ENCODE results near the gene PHF21A.

The PHF21A gene

DNA sequence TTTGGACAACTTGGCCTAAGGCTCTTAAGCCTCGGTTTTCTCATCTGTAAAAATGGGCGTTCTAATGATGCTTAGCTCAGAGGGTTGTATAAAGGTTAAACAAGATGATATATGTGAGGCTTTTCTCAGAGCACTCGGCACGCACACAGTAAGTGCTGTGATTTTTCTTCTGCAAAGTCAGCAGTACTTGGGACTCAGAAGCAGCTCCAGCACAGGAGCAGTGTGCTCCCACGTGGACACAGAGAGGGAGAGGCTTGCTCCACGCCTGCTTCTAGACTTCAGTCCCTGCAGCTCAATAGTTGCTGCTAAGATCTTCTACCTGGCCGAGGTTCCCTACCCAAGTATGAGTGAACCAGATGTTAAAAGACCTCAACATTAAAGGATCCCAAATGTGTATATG lies 39.9 kb upstream of the PHF21A start:
- H3K79me2 ChIP-seq (ENCODE audit: insufficient read depth, low read length) = no peaks in the 10 kb centered on the region
- H3K27me3 ChIP-seq (ENCODE audit: insufficient read depth, low read length) = peaks cover 3% of the 10 kb centered on the region; the same call in 1 of the 2 replicates
- no peak overlapping the region for H3K4me3 ChIP-seq (ENCODE audit: low read depth, low read length, poor library complexity, severe bottlenecking)
- no peaks in the 10 kb centered on the region for H4K20me1 ChIP-seq (ENCODE audit: insufficient read depth, low read length)
- H3K27ac ChIP-seq (ENCODE audit: low read depth, low read length, poor library complexity, severe bottlenecking) = no peak overlapping the region
- H3K9me3 ChIP-seq (ENCODE audit: low read length) = no peaks in the 10 kb centered on the region
- H2AFZ ChIP-seq (ENCODE audit: low read length) = no peak overlapping the region
- H3F3A ChIP-seq (ENCODE audit: insufficient read depth, low read length) = no peaks in the 10 kb centered on the region
- H3K9ac ChIP-seq (ENCODE audit: low read length) = no peak overlapping the region
- H3K4me2 ChIP-seq (ENCODE audit: low read length) = no peak overlapping the region
- peaks cover 6% of the 10 kb centered on the region for H3K4me1 ChIP-seq (ENCODE audit: insufficient read depth, low read length, severe bottlenecking)
- TF ChIP-seq CTCF (IDR thresholded peaks at IDR 0.05; ENCODE audit: low read length) (no peak), EZH2 (IDR thresholded peaks at IDR 0.05; ENCODE audit: borderline replicate concordance, low read length) (no peak)
- H3K36me3 ChIP-seq (ENCODE audit: insufficient read depth, low read length) = no peaks in the 10 kb centered on the region
- H3K9me2 ChIP-seq (ENCODE audit: low read depth, low read length) = no peaks in the 10 kb centered on the region

- Histone ChIP-seq H3K79me2 (ENCODE audit: insufficient read depth, low read length) (no peaks in the 10 kb centered on the region), H3K4me3 (ENCODE audit: low read depth, low read length, poor library complexity, severe bottlenecking) (no peak overlapping the region), H3K9ac (ENCODE audit: low read length) (no peak overlapping the region), H2AFZ (ENCODE audit: low read length) (no peak overlapping the region), H3K27me3 (ENCODE audit: insufficient read depth, low read length) (no peaks in the 10 kb centered on the region), H3F3A (ENCODE audit: insufficient read depth, low read length) (no peaks in the 10 kb centered on the region), H3K27ac (ENCODE audit: low read depth, low read length, poor library complexity, severe bottlenecking) (no peak overlapping the region), H4K20me1 (ENCODE audit: insufficient read depth, low read length) (no peaks in the 10 kb centered on the region), H3K36me3 (ENCODE audit: insufficient read depth, low read length) (no peaks in the 10 kb centered on the region), H3K4me2 (ENCODE audit: low read length) (no peak overlapping the region), H3K4me1 (ENCODE audit: insufficient read depth, low read length, severe bottlenecking) (peaks cover 6% of the 10 kb centered on the region), H3K9me3 (ENCODE audit: low read length) (no peaks in the 10 kb centered on the region), H3K9me2 (ENCODE audit: low read depth, low read length) (no peaks in the 10 kb centered on the region)
- TF ChIP-seq EZH2 (IDR thresholded peaks at IDR 0.05; ENCODE audit: borderline replicate concordance, low read length) (no peak), CTCF (IDR thresholded peaks at IDR 0.05; ENCODE audit: low read length) (no peak)
These were observed 38.8 kb upstream of the PHF21A start for GRCh38 chr11:46160100-46160499.

- H3K4me2 ChIP-seq (ENCODE audit: low read length) = no peak overlapping the region
- TF ChIP-seq CTCF (IDR thresholded peaks at IDR 0.05; ENCODE audit: low read length) (no peak), EZH2 (IDR thresholded peaks at IDR 0.05; ENCODE audit: borderline replicate concordance, low read length) (no peak)
- H3K9ac ChIP-seq (ENCODE audit: low read length) = no peak overlapping the region
- H2AFZ ChIP-seq (ENCODE audit: low read length) = no peak overlapping the region
- no peak overlapping the region for H3K27ac ChIP-seq (ENCODE audit: low read depth, low read length, poor library complexity, severe bottlenecking)
- H3K9me3 ChIP-seq (ENCODE audit: low read length) = no peaks in the 10 kb centered on the region
- no peaks in the 10 kb centered on the region for H3K79me2 ChIP-seq (ENCODE audit: insufficient read depth, low read length)
- H4K20me1 ChIP-seq (ENCODE audit: insufficient read depth, low read length) = no peaks in the 10 kb centered on the region
- no peak overlapping the region for H3K4me3 ChIP-seq (ENCODE audit: low read depth, low read length, poor library complexity, severe bottlenecking)
- no peaks in the 10 kb centered on the region for H3K9me2 ChIP-seq (ENCODE audit: low read depth, low read length)
- peaks cover 6% of the 10 kb centered on the region for H3K4me1 ChIP-seq (ENCODE audit: insufficient read depth, low read length, severe bottlenecking)
- no peaks in the 10 kb centered on the region for H3F3A ChIP-seq (ENCODE audit: insufficient read depth, low read length)
- no peaks in the 10 kb centered on the region for H3K27me3 ChIP-seq (ENCODE audit: insufficient read depth, low read length)
- H3K36me3 ChIP-seq (ENCODE audit: insufficient read depth, low read length) = no peaks in the 10 kb centered on the region
These were observed 38.4 kb upstream of the PHF21A start for GRCh38 chr11:46159680-46160079.

All from OCI-LY1 (cell line).